ENCODE data around the gene ADARB1. TPM values are rescaled to one million over a fixed set of nuclear protein-coding genes. Genes with fewer than 3 reads are reported as not detected.

The ADARB1 gene
- total RNA-seq, 4 donors from 2014 or later, result 18.2 to 57.6 (median 32.0) TPM

DNA sequence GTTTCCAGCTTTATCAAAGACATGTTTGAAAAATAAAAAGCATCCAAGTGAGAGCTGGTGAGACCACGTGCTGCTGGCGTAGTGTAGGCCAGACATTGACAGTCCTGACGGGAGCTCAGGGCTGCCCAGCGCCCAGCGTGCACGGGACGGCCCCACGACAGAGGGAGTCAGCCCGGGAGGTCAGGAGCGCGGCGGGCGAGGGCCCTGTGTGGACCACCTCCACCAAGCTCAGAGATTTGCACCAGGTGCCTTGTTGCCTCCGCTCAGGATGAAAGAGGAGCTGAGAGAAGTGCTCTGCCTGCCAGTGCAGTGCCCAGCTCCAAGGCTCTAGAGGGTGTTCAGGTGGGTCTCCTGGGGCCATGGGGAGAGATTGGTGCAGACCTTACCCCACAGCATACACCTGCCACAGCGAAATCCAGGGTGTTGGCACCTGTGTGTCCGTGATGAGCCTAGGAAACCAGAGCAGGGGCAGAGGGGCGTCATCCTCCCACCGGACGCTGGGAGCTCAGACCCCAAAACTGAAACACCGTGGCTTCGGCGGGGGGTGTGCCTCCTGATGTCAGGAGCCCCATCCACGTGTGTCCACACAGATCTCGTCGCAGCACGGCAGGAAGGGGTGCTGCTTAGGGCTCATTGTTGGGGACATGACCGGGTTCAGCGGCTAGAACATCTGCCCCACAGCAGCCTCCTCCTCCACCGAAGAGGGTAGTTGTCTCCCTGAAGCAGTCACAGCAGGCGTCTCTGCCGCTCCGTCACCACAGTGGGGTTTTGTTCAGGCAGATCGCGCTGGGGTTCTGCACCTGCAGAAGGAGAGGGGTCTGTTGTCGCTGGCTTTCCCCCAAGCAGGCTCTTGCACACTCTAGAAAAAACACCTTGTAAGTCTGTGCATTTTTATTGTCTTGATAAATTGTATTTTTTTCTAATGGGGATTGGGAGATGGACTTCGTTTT lies 149.1 kb downstream of the ADARB1 start:
- no peak overlapping the region for H3K27ac ChIP-seq
- no peaks in the 10 kb centered on the region for H3K27me3 ChIP-seq
- no peaks in the 10 kb centered on the region for H3K9me3 ChIP-seq
- 90 to 91% methylated on average over 35 to 36 of the region's 36 CpGs for whole genome bisulfite sequencing, 2 donors
- H3K4me3 ChIP-seq, result no peak overlapping the region
- no peak for DNase-seq (ENCODE audit: low spot score in 2 of 2)
- TF ChIP-seq POLR2A (IDR thresholded peaks at IDR 0.05), result no peak
- no peak for TF ChIP-seq EP300 (IDR thresholded peaks at IDR 0.05)
- no peak for TF ChIP-seq CTCF (IDR thresholded peaks at IDR 0.05)
- peaks cover 0 to 8% (median under 1%) of the 10 kb centered on the region in 4 donors for H3K4me1 ChIP-seq
- H3K36me3 ChIP-seq, result peaks cover 0 to 39% (median 0%) of the 10 kb centered on the region in 3 donors

- 81 to 85% methylated on average over 24 of the region's 24 CpGs for WGBS, 2 donors
- Histone ChIP-seq H3K4me1 (peaks cover 0 to 12% (median 2%) of the 10 kb centered on the region in 4 donors), H3K4me3 (no peak overlapping the region), H3K36me3 (peaks cover 0 to 39% (median 0%) of the 10 kb centered on the region in 3 donors), H3K9me3 (no peaks in the 10 kb centered on the region), H3K27me3 (no peaks in the 10 kb centered on the region), H3K27ac (no peak overlapping the region)
- no peak for DNase-seq (ENCODE audit: low spot score in 2 of 2)
- TF ChIP-seq EP300 (IDR thresholded peaks at IDR 0.05), result no peak
- TF ChIP-seq POLR2A (IDR thresholded peaks at IDR 0.05), result no peak
- TF ChIP-seq CTCF (IDR thresholded peaks at IDR 0.05), result no peak
These were observed 150.0 kb downstream of the ADARB1 start for GRCh38 chr21:45224189-45224938.

DNA sequence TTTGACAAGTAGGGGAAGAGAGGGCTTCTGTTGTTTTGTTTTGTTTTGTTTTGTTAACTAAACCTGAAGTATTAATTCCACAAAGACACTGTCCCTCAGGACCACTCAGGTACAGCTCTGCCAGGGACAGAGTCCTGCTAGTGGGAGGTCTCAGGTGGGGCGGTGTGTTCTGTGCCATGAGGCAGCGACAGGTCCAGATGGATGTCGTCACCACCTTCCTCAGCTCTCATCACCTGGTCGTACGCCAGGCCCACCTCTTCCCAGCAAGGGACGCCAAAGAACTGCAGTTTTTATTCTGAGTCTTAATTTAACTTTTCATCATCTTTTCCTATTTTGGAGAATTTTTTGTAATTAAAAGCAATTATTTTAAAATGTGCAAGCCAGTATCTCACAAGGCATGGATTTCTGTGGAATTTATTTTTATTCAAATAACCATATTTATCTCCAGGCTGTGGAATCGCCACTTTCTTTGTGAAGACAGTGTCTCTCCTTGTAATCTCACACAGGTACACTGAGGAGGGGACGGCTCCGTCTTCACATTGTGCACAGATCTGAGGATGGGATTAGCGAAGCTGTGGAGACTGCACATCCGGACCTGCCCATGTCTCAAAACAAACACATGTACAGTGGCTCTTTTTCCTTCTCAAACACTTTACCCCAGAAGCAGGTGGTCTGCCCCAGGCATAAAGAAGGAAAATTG lies 150.8 kb downstream of the ADARB1 start:
- TF ChIP-seq EP300 (IDR thresholded peaks at IDR 0.05) (no peak), POLR2A (IDR thresholded peaks at IDR 0.05) (no peak), CTCF (IDR thresholded peaks at IDR 0.05) (no peak)
- Histone ChIP-seq H3K4me1 (peaks cover 0 to 12% (median 2%) of the 10 kb centered on the region in 4 donors), H3K27ac (no peak overlapping the region), H3K4me3 (no peak overlapping the region), H3K27me3 (no peaks in the 10 kb centered on the region), H3K9me3 (no peaks in the 10 kb centered on the region), H3K36me3 (peaks cover 0 to 38% (median 0%) of the 10 kb centered on the region in 3 donors)
- WGBS, 2 donors, result 90 to 91% methylated on average over 11 of the region's 11 CpGs
- DNase-seq (ENCODE audit: low spot score in 2 of 2), result no peak

GRCh38 chr21:45225741-45226327 lies 151.5 kb downstream of the ADARB1 start:
- Histone ChIP-seq H3K9me3 (no peaks in the 10 kb centered on the region), H3K27ac (no peak overlapping the region), H3K27me3 (no peaks in the 10 kb centered on the region), H3K4me1 (peaks cover 0 to 12% (median 2%) of the 10 kb centered on the region in 4 donors), H3K36me3 (peaks cover 0 to 31% (median 0%) of the 10 kb centered on the region in 3 donors), H3K4me3 (no peak overlapping the region)
- DNase-seq (ENCODE audit: low spot score in 2 of 2), result no peak
- TF ChIP-seq CTCF (IDR thresholded peaks at IDR 0.05) (no peak), EP300 (IDR thresholded peaks at IDR 0.05) (no peak), POLR2A (IDR thresholded peaks at IDR 0.05) (no peak)
- WGBS, 2 donors, result 77 to 78% methylated on average over 16 of the region's 16 CpGs

Data from tibial nerve (tissue), 4 donors.